ACHN (cell line): Measurements from ENCODE around the gene KIF23.
A peak's percentile ranks its signal among the peaks of the same experiment; 100 is the strongest.
"Not testable (repeated sequence)": the region's sequence is repeated elsewhere in the genome, so short reads cannot be mapped to it uniquely, and the experiment has no call there.

ENCODE experiments used
- DNase-seq: peaks from one replicate; pipeline ENCODE4 v3.0.0-alpha.2; 2015
- in situ Hi-C: cut with HindIII; loops from 2 replicates; pipeline ENCODE4 v1.10.0; 2017; ENCODE audit warnings: low sequenced_read_pairs, low pct_ligation_motif_present, low pct_unique_long_range_greater_than_20kb

KIF23 gene

GRCh38 chr15:69413822-69414700 lies at the start of gene KIF23:
Gene KIF23 (plus strand): TSS chr15:69414349. CDS start chr15:69414466, 117 bp downstream.
- peak; percentile 90 for DNase-seq
- in situ Hi-C loops = no loop called here

- DNase-seq = no peak
- in situ Hi-C loops = no loop called here
Measured at GRCh38 chr15:69367236-69367635, 46.9 kb upstream of the KIF23 start.

GRCh38 chr15:69369631-69370030 lies 44.5 kb upstream of the KIF23 start:
- in situ Hi-C loops = no loop called here
- no peak for DNase-seq

DNA sequence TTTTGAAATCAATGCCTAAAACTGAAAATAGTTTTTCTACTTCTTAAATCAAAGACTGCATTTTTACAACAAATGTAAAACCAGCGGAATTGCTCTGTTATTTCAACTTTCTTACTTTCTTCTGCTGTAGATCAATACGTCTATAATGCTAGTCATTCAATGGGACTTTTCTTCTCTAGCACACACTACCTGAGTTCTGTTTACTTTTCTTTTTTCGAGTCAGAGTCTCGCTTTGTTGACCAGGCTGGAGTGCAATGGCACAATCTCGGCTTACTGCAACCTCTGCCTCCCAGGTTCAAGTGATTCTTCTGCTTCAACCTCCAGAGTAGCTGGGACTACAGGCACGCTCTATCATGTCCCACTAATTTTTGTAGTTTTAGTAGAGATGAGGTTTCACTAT lies 40.7 kb upstream of the KIF23 start:
- in situ Hi-C loops = no loop called here
- DNase-seq = no peak

- in situ Hi-C loops = no loop called here
- no peak for DNase-seq
Measured at GRCh38 chr15:69375151-69375790, 38.9 kb upstream of the KIF23 start.

- in situ Hi-C loops = no loop called here
- no peak for DNase-seq
Measured at GRCh38 chr15:69377216-69377970, 36.8 kb upstream of the KIF23 start.

- no peak for DNase-seq
- in situ Hi-C loops = no loop called here
Measured at GRCh38 chr15:69380100-69380725, 33.9 kb upstream of the KIF23 start.

- DNase-seq = no peak
- in situ Hi-C loops = no loop called here
Measured at GRCh38 chr15:69380726-69381105, 33.4 kb upstream of the KIF23 start.

DNA sequence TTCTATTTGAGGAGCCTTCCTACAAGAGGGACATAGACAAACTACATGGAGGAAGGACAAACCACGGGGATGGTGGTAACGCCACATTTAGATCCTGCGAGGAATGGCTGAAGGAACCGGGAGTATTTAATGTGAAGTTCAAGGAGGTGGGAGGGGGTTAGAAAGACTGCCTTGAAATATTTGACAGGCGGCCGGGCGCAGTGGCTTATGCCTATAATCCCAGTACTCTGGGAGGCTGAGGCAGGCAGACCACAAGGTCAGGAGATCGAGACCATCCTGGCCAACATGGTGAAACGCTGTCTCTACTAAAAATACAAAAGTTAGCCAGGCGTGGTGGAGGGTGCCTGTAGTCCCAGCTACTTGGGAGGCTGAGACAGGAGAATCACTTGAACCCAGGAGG lies 32.0 kb upstream of the KIF23 start:
- in situ Hi-C loops = not testable (repeated sequence)

DNA sequence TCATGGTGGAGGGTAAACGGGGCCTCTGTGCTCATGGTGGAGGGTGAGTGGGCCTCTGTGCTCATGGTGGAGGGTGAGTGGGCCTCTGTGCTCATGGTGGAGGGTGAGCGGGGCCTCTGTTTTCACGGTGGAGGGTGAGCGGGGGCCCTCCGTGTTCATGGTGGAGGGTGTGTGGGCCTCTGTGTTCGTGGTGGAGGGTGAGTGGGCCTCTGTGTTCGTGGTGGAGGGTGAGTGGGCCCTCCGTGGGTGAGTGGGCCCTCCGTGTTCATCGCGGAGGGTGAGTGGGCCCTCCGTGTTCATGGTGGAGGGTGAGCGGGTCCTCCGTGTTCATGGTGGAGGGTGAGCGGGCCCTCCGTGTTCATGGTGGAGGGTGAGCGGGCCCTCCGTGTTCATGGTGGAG lies 30.1 kb upstream of the KIF23 start:
- DNase-seq, in situ Hi-C loops: not testable (repeated sequence)

More for the DNA sequence above, 32.0 kb upstream of the KIF23 start:
- not testable (repeated sequence) for DNase-seq

- in situ Hi-C loops = no loop called here
- DNase-seq = no peak
Measured at GRCh38 chr15:69384626-69385598, 29.2 kb upstream of the KIF23 start.

DNA sequence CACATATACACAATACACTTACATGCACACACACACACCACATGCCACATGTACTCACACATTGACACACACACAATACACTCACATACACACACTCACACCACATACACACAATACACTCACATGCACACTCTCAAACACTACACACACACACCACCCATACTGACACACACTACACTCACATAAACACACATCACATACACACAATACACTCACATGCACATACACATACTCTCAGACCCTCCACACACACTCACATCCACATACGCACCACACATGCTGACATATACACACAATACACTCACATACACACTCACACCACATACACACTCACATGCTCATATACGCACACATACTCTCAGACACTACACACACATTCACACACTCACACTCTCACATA lies 28.3 kb upstream of the KIF23 start:
- no peak for DNase-seq
- in situ Hi-C loops = no loop called here

DNA sequence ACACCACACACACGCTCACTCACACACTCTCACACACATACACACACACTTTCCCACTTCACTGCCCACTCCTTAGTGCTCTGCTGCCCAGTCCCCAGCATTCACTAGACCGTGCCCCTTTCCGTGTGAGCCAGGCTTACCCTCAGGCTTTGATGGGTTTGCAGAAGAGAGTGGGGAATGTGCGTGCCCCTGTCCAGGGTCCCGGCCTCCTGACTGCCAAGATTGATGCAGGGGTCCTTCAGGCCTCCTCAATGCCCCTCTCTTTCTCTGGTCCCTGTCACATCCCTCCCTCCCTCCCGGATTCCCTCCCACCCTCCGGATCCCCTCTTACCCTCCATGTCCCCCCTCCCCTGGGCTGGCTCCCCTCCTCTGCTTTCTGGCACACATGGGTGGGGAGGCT lies 27.9 kb upstream of the KIF23 start:
- no peak for DNase-seq
- in situ Hi-C loops = no loop called here

GRCh38 chr15:69388260-69388705 lies 25.9 kb upstream of the KIF23 start:
- in situ Hi-C loops = no loop called here
- no peak for DNase-seq

GRCh38 chr15:69389426-69389825 lies 24.7 kb upstream of the KIF23 start:
- in situ Hi-C loops = no loop called here
- DNase-seq = no peak

DNA sequence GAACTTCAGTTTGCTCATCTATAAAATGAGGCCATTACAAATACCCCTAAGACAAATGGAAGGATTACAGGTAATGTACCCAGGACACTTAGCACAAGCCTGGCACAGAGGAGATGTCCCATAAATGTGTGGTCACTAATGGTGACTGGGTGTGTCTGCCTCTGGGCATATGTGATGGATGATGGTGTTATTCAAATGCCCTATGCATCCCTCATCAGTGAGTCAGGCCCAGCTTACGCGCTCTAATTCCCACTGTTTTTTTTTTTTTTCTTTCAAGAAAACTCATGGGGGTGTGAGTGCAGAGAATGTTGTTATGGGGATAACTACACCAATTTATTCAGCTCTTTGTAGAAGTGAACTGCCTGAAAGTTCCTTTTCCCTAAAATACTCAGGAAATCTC lies 23.6 kb upstream of the KIF23 start:
- DNase-seq = peak; percentile 34
- in situ Hi-C loops = no loop called here

DNA sequence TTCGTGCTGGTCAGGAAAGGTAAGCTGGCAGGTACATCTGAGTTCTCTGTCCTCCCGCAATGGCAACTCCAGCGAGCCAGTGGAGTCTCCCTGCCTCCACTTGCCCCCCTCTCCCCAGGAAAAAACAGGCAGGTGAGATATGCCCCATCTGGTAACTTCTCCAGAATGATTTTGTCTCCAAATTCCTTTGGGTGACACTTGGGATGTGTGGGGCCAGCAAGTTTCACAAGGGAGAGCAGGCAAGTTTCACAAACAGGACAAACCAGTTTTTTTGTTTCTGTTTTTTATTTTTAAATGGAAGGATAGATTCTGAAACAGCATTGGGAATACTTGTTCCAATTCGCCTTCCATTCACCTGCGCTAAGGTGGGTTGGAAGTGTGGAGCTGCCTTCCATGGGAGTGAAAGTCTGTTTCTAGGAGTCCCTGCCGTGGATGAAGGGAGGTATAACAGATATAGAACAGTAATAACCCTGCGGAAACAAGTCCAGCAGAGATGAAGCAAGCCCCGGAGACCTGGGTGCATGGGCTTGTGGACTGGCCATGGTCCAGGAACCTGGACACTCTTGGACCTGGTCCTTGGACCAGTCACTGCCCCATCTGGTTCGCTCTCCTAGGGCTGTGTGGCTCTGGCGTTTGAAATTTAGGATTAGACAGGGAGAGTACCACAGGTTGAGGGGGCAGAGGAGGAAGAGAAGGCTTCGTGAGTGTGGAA lies 22.9 kb upstream of the KIF23 start:
- DNase-seq = no peak

More for the DNA sequence above, 22.9 kb upstream of the KIF23 start:
- in situ Hi-C loops = no loop called here
